Islet precursor cell (in vitro differentiated cells): Measurements from ENCODE around the gene GSTA4.
A peak's percentile ranks its signal among the peaks of the same experiment; 100 is the strongest.
"Not testable (repeated sequence)": the region's sequence is repeated elsewhere in the genome, so short reads cannot be mapped to it uniquely, and the experiment has no call there.

ENCODE experiments used
- DNase-seq: peaks from one replicate; pipeline ENCODE4 v3.0.0-alpha.2; 2018

Gene GSTA4

GRCh38 chr6:53011979-53012378 lies 16.9 kb upstream of the GSTA4 start:
- peak; percentile 65 for DNase-seq

GRCh38 chr6:53010504-53010903 lies 15.4 kb upstream of the GSTA4 start:
- DNase-seq: no peak

- DNase-seq: no peak
Observed at GRCh38 chr6:53009511-53009910, 14.4 kb upstream of the GSTA4 start.

- no peak for DNase-seq
Observed at GRCh38 chr6:53009056-53009455, 14.0 kb upstream of the GSTA4 start.

GRCh38 chr6:53008192-53008687 lies 13.2 kb upstream of the GSTA4 start:
- DNase-seq: not testable (repeated sequence)

- DNase-seq: no peak
Observed at GRCh38 chr6:53005663-53006250, 10.7 kb upstream of the GSTA4 start.

- no peak for DNase-seq
Observed at GRCh38 chr6:52999456-52999855, 4.4 kb upstream of the GSTA4 start.

- no peak for DNase-seq
Observed at GRCh38 chr6:52998603-52999002, 3.5 kb upstream of the GSTA4 start.

GRCh38 chr6:52995913-52996645 lies 995 bp upstream of the GSTA4 start:
- DNase-seq: peak; percentile 76

- no peak for DNase-seq
Observed at GRCh38 chr6:52994839-52995088, 320 bp downstream of the GSTA4 start.

GRCh38 chr6:52994031-52994838 lies 849 bp downstream of the GSTA4 start:
- DNase-seq: peak; percentile 64

- no peak for DNase-seq
Observed at GRCh38 chr6:52992980-52993920, 1.8 kb downstream of the GSTA4 start.

GRCh38 chr6:52990342-52990741 lies 4.7 kb downstream of the GSTA4 start:
- DNase-seq: no peak

GRCh38 chr6:52985228-52985627 lies 9.9 kb downstream of the GSTA4 start:
- DNase-seq: no peak

- peak; percentile 76 for DNase-seq
Observed at GRCh38 chr6:52984247-52984646, 10.8 kb downstream of the GSTA4 start.

GRCh38 chr6:52983159-52983848 lies 11.8 kb downstream of the GSTA4 start:
- no peak for DNase-seq

- no peak for DNase-seq
Observed at GRCh38 chr6:52982680-52983079, 12.4 kb downstream of the GSTA4 start.

GRCh38 chr6:52981222-52981900 lies 13.7 kb downstream of the GSTA4 start:
- no peak for DNase-seq

GRCh38 chr6:52976591-52977035 lies 18.5 kb downstream of the GSTA4 start:
- peak; percentile 74 for DNase-seq

GRCh38 chr6:52976149-52976548 lies 18.9 kb downstream of the GSTA4 start:
- DNase-seq: no peak

- no peak for DNase-seq
Observed at GRCh38 chr6:52975580-52975979, 19.5 kb downstream of the GSTA4 start.

- DNase-seq: no peak
Observed at GRCh38 chr6:52972989-52973388, 22.1 kb downstream of the GSTA4 start.
